ENCODE data around the gene HNRNPD.
A peak's percentile ranks its signal among the peaks of the same experiment; 100 is the strongest.
"Not testable (repeated sequence)": the region's sequence is repeated elsewhere in the genome, so short reads cannot be mapped to it uniquely, and the experiment has no call there.

The HNRNPD gene, protein sequence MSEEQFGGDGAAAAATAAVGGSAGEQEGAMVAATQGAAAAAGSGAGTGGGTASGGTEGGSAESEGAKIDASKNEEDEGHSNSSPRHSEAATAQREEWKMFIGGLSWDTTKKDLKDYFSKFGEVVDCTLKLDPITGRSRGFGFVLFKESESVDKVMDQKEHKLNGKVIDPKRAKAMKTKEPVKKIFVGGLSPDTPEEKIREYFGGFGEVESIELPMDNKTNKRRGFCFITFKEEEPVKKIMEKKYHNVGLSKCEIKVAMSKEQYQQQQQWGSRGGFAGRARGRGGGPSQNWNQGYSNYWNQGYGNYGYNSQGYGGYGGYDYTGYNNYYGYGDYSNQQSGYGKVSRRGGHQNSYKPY

DNA sequence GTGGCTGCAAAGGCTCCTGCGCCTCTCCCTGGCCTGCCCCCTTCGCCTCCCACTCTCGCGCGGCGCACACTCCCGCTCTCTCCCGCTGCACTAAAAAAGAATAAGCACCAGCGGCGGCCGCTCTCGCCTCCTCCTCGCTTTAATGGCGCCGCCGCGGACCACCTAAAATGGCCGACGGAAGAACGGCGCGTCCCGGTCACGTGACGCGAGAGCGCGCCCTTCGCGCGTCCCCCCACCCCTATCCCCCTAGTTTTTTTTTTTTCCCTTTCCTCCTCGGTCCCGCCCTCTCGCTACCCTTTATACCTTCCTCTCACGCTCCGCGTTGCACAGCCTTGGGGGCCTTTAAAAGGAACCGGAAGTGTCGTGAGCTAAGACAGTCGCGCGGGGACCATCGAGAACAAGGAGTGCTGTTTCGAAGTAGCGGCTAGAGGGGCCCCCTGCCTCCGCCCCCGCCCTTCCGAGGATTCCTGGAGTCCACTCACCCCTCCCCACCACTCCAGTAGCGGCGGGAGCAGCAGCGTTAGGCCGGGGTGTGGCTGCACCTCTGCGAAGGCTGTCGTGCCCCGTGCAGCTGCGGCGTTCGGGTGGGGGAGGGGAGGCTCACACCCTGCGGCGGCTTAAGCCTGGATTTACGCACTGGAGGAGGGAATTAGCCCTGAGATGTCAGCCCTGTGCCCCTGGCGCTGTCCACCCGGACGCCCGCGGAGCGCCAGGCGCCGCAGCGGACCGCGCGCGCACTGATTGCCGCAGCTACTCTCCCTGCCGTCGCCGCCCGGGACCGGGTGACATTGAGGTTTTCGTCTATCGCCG, at the start of gene HNRNPD:
HNRNPD (minus strand) TSS at position 176 of the 810 bp plus-strand sequence. CDS start 313 bp downstream, outside the sequence.
- peak; percentile 71 to 82 for DNase-seq (ENCODE audit: low read depth in 2 of 2)

DNA sequence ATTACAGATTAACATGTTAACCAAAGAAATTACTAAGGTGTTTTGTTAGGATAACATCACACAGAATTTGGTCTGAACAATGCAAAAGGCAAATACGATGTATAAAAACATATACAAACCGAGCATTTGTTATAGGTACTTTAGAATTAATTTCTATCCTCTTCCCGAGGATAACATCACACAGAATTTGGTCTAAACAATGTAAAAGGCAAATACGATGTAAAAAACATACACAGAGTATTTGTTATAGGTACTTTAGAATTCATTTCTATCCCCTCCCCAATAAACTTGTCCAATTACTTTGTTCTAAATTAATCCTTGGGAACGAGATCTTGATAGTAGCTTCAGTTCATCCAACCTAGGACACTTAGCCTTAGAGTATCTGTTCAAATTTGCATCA, 48.8 kb upstream of the HNRNPD start:
- DNase-seq (ENCODE audit: low read depth in 2 of 2), result no peak

DNA sequence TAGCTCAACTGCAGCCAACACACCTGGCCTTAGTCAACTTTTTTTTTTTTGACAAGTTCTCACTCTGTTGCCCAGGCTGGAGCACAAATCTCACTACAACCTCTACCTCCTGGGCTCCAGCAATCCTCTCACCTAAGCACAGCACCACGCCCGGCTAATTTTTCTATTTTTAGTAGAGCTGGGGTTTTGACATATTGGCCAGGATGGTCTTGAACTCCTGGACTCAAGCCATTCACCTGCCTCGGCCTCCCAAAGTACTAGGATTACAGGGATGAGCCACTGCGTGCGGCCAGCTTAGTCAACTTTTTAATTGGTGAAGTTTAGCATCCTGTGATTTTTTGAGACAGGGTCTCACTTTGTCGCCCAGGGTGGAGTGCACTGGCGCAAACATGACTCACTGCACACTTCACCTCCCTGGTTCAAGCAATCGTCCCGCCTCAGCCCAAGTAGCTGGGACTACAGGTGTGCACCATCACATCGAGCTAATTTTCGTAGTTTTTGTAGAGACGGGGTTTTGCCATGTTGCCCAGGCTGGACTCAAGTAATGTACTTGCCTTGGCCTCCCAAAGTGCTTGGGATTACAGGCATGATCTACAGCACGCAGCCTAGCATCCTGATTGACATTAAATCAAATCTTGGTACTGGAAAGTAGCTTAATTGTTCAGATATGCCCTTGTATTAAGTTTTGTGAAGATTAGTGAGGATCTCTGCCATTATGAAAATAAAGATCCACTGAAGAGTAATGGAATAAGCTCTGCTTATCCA, 48.2 kb upstream of the HNRNPD start:
- DNase-seq (ENCODE audit: low read depth in 2 of 2), result no peak

DNA sequence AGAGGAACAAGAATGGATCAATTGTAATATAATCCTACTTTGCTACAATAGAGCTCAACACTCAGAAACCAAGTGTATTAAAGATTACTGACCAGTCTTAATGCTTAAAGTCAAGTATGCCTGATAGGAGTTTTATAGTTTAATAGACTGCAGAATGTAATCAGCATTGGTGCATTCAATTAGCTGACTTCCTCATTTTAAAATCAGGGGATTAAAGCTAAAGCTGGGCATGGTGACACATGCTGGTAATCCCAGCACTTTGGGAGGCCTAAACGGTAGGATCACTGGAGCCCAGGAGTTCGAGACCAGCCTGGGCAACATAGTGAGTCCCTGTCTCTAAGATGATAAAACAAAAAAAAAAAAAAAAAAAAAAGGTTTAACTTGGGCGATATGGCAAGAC, 45.7 kb upstream of the HNRNPD start:
- no peak for DNase-seq (ENCODE audit: low read depth in 2 of 2)

DNA sequence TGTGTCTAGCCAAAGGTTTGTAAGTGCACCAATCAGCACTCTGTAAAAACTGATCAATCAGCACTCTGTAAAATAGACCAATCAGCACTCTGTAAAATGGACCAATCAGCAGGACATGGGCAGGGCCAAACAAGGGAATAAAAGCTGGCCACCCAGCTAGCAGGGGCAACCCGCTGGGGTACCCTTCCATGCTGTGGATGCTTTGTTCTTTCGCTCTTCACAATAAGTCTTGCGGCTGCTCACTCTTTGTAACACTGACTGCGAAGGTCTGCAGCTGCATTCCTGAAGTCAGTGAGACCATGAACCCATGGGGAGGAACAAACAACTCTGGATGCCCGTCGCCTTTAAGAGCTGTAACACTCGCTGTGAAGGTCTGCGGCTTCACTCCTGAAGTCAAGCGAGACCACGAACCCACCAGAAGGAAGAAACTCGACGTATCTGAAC, 42.2 kb upstream of the HNRNPD start:
- DNase-seq (ENCODE audit: low read depth in 2 of 2), result no peak

DNA sequence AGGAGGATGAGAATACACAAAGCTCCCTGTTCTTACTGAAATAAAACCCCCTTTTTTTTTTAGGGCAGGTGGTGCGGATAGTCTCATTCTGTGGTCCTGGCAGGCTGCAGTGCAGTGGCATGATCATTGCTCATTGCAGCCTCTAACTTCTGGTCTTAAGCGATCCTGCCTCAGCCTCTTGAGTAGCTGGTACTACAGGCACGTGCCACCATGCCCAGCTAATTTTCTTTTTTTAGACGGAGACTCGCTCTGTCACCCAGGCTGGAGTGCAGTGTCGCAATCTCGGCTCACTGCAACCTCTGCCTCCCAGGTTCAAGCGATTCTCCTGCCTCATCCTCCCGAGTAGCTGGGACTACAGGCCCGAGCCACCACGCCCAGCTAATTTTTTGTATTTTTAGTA, 41.3 kb upstream of the HNRNPD start:
- DNase-seq (ENCODE audit: low read depth in 2 of 2), result not testable (repeated sequence)

DNA sequence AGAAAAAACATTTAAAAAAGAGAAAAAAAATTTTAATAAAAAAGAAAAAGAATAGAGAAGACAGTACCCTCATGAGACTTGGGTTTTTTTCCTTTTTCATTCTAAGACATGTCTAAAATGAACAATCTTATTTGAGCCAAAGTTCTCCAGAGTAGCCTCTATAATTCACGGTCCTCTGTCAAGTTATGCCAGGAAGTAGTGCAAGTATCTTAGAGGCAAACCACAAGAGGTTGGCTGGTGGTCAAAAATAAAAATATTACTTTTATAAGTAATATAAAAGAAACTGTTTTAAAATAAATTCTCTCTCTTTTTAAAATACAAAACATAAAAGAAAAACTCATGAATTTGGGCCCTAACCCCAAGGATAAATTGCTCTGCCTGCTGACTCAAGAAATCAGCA, 29.9 kb upstream of the HNRNPD start:
- DNase-seq (ENCODE audit: low read depth in 2 of 2), result no peak

DNA sequence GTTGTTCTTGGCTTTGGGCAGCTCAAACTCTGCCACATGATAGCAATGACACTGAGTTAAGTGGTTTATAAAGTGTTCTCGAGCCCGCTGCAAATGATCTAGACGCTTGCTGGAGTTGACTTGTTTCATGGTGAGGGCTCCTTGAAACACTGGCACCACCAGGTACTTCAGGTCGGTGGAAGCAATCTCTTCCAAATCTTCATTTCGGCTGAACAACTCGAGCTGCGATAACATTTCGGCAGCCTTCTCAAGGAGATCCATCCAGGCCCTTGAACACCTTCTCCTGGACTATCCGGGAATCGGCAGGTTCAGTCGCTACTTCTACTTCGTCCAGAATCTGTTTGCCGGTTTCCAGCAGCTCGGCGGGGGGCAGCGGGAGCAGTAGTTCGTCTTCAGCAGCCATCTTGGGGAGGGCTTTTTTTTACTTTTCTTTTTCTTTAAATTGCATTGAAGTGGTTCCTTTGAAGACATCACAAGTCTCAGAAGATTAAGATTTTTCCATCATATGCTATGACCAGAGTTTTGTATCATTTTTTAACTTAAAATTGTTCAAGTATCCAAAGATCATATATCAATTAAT, 28.5 kb upstream of the HNRNPD start:
- no peak for DNase-seq (ENCODE audit: low read depth in 2 of 2)

DNA sequence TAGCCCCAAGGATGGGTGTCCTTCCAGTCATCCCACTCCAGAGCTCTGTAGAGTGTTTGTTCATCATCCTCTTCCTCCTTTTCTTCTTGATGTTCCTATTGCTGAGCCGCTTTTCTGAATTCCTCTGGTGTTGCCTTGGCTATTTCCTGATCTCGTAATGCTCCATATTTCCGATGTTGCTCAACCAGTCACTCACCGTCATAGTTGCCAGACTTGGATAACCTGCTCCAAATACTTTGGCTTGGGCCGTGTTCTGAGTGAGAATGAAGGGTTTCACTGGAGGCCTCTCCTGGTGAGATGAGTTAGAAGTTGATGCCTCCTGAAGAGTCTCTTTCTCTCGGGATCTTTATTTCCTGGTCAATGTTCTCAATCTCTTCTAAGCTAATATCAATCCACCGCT, 27.8 kb upstream of the HNRNPD start:
- no peak for DNase-seq (ENCODE audit: low read depth in 2 of 2)

DNA sequence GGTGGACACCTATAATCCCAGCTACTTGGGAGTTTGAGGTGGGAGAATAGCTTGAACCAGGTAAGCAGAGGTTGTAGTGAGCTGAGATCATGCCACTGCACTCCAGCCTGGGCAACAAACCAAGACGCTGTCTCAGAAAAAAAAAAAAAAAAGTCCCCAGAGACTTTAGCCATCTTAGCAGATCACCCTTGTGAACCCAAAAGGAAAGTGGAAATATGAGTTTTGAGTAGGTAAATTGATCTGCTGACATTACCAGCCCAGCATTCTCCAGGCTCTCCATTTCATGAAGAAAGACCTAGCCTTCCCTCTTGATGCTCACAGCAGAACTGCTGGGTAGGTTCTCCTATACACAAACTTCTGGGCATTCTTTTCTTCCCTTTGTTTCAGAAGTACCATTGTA, 24.5 kb upstream of the HNRNPD start:
- no peak for DNase-seq (ENCODE audit: low read depth in 2 of 2)

DNA sequence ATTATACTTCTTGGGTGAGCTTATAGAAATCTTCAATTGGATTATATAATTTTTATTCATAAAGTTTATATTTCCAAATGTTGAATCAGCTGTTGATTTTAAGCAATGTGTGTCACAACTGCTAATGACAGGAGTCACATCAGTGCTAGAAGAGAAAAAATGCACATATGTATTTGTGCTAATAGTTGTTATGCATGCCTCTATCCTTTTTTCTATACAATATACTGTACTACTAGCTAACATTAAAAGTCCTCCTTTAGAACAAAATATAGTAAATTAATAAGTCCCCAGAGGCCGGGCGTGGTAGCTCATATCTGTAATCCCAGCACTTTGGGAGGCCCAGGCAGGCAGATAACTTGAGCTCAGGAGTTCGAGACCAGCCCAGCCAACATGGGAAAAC, 23.7 kb upstream of the HNRNPD start:
- no peak for DNase-seq (ENCODE audit: low read depth in 2 of 2)

DNA sequence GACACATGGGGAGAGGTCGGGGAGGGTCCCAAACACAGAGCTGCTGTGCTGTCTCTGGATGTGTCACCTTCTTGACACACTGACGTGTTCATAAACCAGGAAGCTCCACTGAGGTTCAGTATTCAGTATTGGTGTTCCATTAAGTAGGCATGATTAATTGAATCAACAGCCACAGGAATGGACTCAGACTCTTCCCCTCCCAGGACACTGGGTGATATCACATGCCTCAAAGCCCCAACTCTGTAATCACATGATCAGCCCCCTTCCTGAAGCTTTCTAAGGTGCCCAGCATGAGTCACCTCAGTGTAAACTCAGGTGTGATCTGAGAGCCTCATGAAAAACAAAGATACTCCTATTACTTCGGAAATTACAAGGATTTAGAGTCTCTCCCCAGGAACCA, 21.1 kb upstream of the HNRNPD start:
- no peak for DNase-seq (ENCODE audit: low read depth in 2 of 2)

DNA sequence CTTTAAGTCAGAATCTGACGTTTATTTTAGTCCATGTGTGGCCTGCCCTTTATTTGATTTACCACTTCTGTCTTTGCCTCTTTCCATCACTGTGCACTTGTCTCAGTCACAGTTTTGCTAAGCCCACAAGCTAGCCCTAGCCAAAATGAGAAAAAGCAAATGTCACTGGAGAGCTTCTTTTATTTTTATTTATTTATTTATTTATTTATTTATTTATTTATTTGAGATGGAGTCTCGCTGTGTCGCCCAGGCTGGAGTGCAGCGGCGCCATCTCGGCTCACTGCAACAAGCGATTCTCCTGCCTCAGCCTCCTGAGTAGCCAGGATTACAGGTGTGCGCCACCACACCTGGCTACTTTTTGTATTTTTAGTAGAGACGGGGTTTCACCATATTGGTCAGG, 16.3 kb upstream of the HNRNPD start:
- DNase-seq (ENCODE audit: low read depth in 2 of 2), result not testable (repeated sequence)

DNA sequence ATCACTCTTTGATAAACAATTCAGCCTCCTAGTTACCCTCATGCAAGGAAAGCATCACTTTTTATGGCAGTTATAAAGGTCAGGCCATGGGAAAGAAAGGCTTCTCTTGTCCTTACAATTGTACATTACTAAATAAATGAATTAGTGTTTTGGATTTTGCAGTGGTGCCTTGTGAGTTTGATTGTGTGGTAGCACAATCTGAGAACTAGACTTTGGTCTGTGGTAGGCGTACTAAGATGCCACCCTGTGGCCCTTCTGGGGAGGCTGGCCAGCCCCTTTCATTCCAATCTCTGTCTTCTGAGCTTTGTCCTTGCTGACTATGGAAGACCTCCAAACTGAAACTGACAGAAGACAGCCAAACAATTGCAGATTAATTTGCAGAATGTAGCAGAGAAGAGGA, 14.6 kb upstream of the HNRNPD start:
- DNase-seq (ENCODE audit: low read depth in 2 of 2), result no peak

DNA sequence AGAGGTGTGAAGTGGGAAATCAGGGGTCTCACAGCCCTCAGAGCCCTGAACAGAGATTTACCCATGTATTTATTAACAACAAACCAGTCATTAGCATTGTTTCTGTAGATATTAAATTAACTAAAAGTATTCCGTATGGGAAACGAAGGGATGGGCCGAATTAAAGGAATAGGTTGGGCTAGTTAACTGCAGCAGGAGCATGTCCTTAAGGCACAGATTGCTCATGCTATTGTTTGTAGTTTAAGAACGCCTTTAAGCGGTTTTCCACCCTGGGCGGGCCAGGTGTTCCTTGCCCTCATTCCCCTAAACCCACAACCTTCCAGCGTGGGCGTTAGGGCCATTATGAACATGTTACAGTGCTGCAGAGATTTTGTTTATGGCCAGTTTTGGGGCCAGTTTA, 12.5 kb upstream of the HNRNPD start:
- not testable (repeated sequence) for DNase-seq (ENCODE audit: low read depth in 2 of 2)

DNA sequence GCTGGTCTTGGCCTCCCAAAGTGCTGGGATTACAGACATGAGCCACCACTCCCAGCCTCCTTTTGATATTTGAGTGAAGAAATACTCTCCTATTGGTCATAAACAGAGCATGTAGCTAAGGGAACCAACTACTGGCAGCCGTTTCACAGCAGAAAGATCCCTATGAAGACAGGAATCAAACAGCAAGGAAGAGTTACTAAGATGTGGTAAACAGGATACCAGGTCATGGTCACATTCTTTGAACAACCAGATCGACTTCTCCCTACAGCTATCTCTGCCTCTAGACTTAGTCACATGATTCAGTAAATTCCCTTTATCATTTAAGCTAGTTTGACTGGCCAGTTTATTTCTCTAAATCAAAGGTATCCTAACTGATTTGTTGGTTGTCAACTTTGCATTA, 9.0 kb upstream of the HNRNPD start:
- no peak for DNase-seq (ENCODE audit: low read depth in 2 of 2)

DNA sequence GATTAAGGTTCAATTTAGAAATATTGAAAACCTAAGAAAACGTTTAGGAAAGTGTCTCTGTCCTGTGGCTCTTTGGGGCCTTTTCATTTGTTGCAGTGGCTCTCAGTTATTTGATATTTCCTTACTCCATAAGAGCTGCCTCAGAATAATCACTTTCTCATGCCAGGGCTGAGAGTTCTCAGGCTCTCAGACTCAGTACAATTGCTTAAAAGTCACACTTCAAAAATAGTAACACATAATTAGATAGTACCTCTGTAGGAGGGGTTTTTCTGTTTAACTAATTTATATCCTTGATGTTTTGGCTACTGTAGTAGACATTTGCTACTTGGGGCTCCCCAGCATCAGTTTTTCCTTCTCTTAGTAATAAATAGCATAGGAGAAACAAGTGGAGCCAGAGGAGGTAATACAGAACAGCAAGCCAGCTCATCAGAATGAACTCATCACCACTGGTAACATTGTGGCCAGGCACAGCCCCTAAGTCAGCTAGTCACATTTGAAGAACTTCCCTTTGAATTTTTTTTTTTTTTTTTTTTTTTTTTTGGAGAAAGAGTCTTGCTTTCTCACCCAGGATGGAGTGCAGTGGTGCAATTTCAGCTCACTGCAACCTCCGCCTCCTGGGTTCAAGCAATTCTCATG, 8.0 kb upstream of the HNRNPD start:
- DNase-seq (ENCODE audit: low read depth in 2 of 2), result no peak

DNA sequence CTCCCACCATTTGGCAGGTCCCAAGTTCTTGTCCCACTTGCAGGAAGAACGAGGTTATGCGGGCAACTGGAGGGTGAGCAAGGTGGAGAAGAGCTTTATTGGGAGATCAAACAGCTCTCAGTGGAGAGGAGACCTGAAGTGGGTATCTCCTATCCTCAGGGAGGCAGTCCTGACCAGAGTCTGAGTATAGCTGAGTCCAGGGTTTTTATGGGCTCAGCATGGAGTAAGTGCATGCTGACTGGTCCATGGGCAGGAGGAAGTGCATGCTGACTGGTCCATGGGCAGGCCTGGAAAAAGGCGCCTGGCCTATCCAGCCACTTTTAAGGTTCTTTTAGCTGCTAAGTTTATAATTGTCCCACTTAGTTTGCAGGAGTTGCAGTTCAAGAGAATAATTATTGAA, 7.4 kb upstream of the HNRNPD start:
- no peak for DNase-seq (ENCODE audit: low read depth in 2 of 2)

DNA sequence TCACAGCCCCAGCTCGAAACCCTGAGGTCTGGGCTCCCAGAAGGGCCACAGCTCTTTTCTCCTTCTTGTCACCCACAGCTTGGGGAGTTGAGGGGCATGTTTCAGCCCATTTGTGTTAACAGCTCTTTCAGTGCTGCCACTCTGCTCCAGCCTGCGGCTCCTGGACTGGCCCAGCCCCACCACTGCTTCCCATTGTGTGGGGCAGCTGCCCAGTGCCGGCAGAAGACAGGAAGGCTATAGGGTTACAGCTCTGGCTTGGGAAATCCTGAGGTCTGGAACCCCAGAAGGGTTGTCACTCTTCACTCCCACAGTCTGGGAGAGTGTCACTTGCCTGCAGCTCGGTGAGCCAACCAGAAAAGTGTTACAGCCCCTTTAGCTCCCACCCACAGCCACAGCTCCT, 7.0 kb upstream of the HNRNPD start:
- DNase-seq (ENCODE audit: low read depth in 2 of 2), result no peak

DNA sequence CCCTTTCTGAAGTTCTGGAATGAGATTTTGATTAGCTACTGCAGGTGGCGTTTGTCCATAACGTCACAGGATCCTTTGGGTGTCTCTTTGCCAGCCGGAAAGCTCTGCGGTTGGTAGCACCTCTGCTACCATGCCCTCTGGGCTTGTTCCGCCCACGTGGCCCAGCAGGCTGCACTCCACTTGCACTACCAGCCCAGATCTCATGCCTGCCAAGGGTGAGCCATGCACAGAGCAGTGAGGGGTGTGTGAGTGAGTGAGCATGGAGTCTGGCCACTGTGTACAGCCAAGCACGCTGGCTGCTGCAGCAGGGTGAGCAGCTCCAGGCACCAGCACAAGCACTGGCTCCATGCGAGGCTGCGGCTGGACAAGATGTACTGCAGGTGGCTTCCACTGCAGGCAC, 6.6 kb upstream of the HNRNPD start:
- no peak for DNase-seq (ENCODE audit: low read depth in 2 of 2)

DNA sequence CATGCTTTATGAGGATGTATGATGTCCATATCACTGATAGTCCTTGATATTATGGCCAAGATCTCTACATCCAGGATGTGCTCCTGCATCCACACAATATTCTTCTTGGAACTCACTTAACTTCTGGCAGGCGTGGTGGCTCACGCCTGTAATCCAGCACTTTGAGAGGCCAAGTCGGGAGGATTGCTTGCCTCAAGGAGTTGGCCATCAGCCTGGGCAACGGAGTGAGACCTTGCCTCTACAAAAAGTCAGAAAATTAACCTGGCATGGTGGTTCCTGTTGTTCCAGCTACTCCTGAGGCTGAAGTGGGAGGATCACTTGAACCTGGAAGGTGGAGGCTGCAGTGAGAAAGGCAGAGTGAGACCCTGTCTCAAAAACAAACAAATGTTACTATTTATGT, 2.3 kb upstream of the HNRNPD start:
- no peak for DNase-seq (ENCODE audit: low read depth in 2 of 2)

DNA sequence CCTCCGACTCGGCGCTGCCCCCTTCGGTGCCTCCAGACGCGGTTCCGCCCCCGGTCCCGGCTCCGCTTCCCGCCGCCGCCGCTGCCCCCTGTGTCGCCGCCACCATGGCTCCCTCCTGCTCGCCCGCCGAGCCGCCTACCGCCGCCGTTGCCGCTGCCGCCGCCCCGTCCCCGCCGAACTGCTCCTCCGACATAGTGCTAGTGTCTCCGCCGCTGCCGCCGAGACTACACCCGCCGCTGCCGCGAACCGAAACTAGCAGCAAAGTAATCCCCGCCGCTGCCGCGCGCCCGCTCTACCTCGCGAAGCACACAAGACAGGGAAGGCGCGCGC, 340 bp downstream of the HNRNPD start:
- no peak for DNase-seq (ENCODE audit: low read depth in 2 of 2)
